GM19463 (cell line): ENCODE results near the gene MCAT.

Experiments used
- ATAC-seq: cut with Tn5 transposase; IDR thresholded peaks from one replicate; pipeline ENCODE4 v1.9.1; 2021; ENCODE audit warnings: mild to moderate bottlenecking, moderate library complexity; ENCODE audit not compliant: unreplicated experiment

MCAT gene

GRCh38 chr22:43094085-43094484, 49.1 kb downstream of the MCAT start:
- no peak for ATAC-seq

GRCh38 chr22:43092085-43092484, 51.1 kb downstream of the MCAT start:
- no peak for ATAC-seq

- ATAC-seq = no peak
Observed at GRCh38 chr22:43090130-43090789, 52.9 kb downstream of the MCAT start.

- ATAC-seq = peak; percentile 89
Observed at GRCh38 chr22:43088984-43089717, 54.0 kb downstream of the MCAT start, which contains the start of gene TTLL1. Gene TTLL1 (minus strand): TSS chr22:43089391. CDS start chr22:43075586, 13,805 bp downstream.

- ATAC-seq = no peak
Observed at GRCh38 chr22:43088627-43088983, 54.6 kb downstream of the MCAT start.

GRCh38 chr22:43085658-43086606, 57.3 kb downstream of the MCAT start:
- ATAC-seq = no peak
